GM21529 (cell line): ENCODE data around the gene COX7B.
"Not testable (repeated sequence)": the region's sequence is repeated elsewhere in the genome, so short reads cannot be mapped to it uniquely, and the experiment has no call there.

Experiments used
- ATAC-seq: cut with Tn5 transposase; IDR thresholded peaks from one replicate; pipeline ENCODE4 v1.9.1; 2021; ENCODE audit not compliant: unreplicated experiment

COX7B gene

DNA sequence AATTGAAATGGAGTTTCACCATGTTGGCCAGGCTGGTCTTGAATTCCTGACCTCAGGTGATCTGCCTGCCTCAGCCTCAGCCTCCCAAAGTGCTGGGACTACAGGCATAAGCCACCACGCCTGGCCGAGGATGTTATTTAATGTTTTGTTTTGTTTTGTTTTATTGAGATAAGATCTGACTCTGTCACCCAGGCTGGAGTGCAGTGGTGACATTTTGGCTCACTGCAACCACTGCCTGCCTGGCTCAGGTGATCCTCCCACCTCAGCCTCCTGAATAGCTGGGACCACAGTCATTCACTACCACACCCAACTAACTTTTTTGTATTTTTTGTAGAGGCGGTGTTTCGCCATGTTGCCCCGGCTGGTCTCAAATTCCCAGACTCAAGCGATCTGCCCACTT is 45.8 kb downstream of the COX7B start:
- not testable (repeated sequence) for ATAC-seq

DNA sequence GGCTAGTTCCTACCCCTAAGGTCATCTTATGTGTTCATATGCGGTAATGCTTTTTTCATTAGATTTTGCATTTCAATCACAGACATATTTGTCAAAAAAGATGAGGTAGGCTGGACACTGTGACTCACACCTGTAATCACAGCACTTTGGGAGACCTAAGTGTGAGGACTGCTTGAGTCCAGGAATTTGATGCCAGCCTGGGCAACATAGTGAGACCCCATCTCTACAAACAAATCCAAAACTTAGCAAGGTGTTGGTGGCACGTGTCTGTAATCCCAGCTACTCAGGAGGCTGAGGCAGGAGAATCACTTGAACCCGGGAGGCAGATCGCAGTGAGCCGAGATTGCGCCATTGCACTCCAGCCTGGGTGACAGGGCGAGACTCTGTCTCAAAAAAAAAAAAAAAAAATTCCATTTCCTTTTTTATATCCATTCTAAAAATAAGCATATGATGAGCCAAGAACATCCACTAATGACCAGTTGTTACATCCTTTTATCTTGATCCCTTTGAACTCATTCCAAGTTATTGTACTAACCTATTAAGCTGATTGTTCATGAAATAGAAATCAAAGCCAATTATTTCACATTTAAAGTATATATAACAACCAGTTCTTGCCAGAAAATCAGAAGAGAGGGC is 46.8 kb downstream of the COX7B start:
- no peak for ATAC-seq

DNA sequence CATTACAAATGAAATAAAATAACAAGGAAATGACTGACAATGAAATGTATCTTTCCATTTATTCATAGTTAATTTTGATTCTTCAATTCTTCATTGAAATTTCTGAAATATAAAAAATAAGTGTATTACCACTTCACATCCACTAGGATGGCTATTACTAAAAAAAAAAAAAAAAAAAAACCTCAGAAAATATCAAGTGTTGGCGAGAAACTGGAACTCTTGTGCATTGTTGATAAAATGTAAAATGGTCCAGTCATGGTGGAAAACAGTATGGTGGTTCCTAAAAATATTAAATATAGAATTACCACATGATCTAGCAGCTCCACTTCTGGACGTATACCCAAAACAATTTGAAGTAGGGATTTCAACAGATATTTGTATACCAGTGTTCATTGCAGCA is 47.3 kb downstream of the COX7B start:
- no peak for ATAC-seq

DNA sequence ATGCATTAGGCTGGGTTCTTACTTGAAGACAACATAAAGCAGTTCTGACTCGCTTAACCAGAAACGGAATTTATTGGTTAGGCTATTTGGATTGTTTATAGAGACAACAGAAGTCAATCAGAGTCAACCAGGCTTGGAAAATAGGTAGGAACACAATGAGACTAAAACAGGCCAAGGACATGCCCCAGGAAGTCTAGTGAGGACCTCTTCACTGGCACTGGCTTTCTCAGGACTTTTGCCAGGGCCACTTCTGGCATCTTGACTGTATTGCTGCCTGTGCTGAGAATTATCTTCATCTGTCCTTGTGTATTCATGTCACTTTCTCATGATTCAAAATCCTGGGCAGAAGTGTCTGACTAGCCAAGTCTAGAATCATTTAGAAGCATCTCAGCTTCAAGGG is 50.6 kb downstream of the COX7B start:
- no peak for ATAC-seq

- no peak for ATAC-seq
Measured at GRCh38 chrX:77952173-77952572, 52.9 kb downstream of the COX7B start.

DNA sequence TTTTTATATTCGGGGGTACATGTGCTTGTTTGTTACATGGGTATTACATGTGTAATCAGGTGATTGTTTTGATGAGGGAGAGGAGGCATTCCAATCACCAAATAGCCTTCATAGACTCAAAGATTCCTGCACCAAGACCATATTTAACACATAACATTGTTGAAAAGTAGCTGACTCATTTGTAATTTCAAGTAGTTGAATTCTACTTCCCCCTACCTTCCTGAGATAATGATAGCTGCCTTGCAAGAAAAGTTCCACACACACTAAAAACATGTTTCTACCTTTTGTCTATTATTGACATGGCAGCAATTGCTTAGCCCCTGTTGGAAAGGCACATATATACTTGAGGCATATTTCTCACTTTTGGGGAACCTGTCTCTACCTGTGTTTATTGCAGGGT is 54.0 kb downstream of the COX7B start:
- no peak for ATAC-seq

GRCh38 chrX:77953708-77954107 is 54.4 kb downstream of the COX7B start:
- ATAC-seq = no peak
